Urothelium cell line (cell line): ENCODE measurements around the gene METAP1D.
"Not testable (repeated sequence)": the region's sequence is repeated elsewhere in the genome, so short reads cannot be mapped to it uniquely, and the experiment has no call there.

Experiments used
- DNase-seq: peaks from one replicate; pipeline ENCODE4 v3.0.0; 2011; ENCODE audit warnings: low spot score, mixed read lengths
- FAIRE-seq: peaks from 2 replicates; lab custom pipeline; 2011; peaks lifted over from hg19 to GRCh38; lab: Jason Lieb, UNC

METAP1D gene

DNA sequence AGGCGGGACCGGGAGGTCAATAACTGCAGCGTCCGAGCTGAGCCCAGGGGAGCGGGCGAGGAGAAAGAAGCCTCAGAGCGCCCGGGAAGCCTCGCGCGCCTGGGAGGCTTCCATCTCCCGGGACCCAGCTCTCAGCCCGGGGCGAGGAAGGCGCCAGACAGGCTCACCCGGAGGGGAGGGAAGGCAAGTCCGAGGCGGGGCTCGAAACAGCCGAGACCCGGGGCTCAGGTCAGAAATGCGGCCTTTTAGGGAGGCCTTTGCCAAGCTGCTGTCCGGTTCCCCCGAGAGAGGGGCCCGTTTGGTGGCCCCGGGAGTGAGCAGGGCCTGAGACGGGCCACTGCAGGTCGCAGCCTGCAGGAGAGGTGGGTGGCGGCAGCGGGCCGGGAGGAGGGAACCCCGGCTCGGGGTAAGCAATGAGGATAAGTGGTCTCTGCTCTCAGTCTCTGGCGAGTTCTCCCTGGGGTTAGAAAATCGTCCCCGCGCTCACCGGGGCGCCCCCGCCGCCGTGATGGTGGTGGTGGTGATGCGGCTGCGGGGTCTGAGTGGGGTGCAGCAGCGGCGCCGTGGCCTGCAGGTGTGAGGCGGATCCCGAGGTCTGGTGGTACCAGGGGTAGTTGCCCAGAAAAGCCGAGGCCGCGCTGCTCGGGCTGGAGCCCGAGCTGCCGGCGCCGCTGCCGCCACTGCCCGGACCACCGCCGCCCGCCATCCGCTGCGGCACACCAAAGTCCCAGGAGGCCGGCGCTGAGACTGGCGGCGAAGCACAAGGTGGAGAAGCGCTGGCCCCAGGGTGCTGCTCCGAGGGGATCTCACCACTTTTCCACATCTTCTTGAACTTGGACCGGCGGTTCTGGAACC, 100.6 kb downstream of the METAP1D start:
- DNase-seq (no peak), FAIRE-seq (no peak)

DNA sequence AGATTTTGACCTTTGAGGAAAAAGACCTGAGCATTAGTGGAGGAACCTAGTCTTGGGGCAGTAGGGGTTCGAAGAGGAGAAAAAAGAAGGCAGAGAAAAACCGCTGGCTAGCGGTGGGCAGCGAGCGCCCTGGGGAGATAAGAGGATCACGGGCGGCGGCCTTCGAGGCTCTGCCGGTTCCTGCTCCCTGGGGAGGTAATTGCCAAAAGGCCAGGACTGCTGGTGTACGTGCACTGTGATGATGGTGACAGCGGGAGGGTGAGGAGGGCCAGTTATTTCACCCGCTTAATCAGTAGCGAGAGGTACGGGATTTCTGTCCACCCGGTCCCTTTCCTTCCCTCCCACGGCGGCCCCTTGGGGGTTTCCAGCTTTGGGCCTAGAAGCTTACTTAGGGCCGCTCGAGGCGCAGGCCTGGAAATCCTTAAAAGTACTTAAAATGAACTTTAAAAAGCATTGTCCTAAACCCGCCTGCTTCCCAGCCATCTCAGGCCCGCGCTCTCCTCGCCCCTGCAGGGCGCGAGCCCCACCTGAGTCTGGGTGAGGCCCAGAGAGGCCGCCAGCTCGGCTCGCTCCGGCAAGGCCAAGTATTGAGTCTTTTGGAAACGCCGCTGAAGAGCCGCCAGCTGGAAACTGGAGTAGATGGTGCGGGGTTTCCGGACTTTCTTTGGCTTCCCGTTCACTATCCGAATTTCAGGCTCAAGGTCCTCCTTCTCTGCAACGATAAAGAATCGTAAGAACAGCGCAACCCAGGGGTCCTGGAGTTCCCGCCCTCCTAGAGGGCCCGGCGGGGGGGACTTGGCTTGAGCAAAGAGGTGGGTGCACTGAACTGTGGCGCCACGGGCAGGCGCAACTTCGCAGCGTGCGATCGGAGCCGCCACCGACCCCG, 101.4 kb downstream of the METAP1D start:
- no peak for DNase-seq
- no peak for FAIRE-seq

GRCh38 chr2:172101821-172102390, 102.2 kb downstream of the METAP1D start:
- FAIRE-seq (no peak), DNase-seq (no peak)

DNA sequence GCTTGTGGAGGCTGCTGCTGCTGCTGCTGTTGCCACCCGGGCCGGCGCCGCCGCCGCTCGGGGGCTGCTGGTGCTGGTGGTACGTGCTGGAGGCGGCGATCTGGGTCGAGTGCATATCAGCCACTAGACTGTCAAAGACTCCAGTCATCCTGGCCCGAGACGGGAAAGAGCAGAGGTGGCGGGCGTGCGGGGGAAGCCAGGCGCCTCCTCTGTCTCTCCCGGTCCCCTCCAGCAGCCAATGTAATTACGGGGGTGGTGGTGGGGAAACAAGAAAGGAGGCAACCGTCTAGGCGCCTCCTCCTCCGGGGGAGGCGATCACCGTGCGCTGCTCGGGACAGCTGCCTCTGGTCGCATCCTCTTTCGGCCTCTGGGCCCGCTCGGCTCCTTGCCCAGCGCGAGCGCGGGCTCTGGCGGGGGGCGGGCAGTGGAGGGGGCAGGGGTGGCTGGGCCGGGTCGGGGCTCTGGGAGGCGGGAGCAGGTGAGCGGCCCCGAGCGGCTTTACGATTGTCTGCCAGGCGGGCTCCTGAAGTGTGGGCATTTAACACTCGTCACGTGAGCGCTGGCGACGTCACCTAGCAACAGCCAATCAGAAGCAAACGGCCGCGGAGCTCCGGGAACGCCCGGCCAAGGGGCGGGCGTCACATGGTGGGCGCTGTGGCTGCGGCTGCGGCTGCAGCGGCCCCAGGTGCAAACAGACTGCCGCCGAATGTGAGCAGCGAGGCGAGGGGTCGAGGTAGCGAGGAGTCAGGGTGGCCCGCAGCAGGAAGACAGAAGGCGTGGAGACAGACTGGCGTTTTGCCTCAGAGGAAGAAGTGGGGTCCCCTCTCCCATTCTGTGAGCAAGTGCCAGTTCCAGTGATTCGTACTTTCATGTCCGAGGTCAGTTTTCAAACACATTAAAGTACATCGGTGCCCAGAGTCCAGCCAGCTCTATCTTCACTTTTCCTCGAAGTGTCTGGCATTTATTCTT, 102.9 kb downstream of the METAP1D start, which contains the start of gene DLX2:
DLX2 (minus strand) TSS at position 510 of the 969 bp plus-strand sequence; CDS start at position 148, 362 bp downstream.
- FAIRE-seq: no peak

GRCh38 chr2:172103471-172104272, 103.9 kb downstream of the METAP1D start:
- FAIRE-seq: no peak
- peak; percentile 87 for DNase-seq

More for the DNA sequence above, 102.9 kb downstream of the METAP1D start, which contains the start of gene DLX2:
- DNase-seq: no peak

GRCh38 chr2:172105471-172106107, 105.8 kb downstream of the METAP1D start:
- no peak for FAIRE-seq
- no peak for DNase-seq

DNA sequence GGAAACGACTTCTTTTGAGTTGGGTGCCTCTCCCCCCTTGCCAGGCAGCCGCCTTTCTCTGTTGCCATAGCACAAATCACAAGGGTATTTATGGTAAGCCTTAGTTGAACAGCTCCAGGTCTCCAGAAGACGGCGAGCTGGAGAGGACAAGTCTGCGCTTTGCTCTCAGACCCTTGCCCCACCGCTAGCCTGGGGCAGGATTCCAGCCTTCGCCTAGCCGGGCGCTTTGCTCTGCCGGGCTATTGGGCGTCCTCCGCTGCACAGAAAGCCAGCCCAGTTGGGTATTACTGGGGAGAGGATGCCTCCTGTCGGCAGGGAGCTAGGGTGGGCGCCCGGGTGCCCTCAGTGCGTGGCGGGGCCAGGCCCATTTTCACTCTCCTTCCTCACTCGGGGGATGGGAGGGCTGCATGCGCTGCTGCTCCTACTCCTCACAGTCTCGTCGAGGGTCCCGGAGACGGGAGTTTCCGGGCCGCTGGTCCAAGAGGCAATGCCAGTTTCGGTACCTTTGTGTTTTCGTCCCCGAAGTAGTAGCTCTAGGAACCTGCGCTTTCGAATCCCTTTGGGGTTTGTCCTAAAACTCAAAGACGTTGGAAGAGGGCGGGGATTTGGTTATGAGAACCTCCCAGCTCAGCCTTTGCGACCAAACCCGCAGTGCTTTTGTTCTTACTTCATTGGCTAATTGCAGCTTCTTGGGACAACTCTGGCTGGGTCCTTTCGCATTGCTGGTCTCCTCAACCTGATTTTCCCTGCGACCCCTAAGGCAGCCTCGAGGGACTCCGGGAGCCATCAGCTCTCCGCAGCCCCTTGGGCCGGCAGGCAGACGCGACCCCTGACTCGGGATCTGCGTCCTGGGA, 106.6 kb downstream of the METAP1D start:
- DNase-seq: no peak
- no peak for FAIRE-seq

- DNase-seq (no peak), FAIRE-seq (no peak)
These were observed 108.2 kb downstream of the METAP1D start for GRCh38 chr2:172107690-172108586.

DNA sequence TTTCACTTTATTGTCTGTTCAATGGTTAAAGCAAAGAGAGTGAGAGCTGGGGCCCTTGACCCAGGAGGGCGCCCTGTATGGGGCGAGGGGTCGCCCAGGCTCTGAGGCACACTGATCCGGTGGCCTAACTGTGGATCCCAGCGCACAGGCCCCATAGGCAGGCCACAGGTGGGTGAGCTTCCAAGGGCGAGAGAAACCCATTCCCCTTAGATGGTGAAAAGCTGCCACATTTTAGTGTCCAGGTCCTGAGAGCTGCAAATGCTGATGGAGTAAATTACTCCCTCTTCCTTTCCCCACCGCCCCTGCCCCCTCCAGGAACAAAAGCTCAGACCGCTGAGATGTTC, 108.8 kb downstream of the METAP1D start:
- no peak for FAIRE-seq
- no peak for DNase-seq

DNA sequence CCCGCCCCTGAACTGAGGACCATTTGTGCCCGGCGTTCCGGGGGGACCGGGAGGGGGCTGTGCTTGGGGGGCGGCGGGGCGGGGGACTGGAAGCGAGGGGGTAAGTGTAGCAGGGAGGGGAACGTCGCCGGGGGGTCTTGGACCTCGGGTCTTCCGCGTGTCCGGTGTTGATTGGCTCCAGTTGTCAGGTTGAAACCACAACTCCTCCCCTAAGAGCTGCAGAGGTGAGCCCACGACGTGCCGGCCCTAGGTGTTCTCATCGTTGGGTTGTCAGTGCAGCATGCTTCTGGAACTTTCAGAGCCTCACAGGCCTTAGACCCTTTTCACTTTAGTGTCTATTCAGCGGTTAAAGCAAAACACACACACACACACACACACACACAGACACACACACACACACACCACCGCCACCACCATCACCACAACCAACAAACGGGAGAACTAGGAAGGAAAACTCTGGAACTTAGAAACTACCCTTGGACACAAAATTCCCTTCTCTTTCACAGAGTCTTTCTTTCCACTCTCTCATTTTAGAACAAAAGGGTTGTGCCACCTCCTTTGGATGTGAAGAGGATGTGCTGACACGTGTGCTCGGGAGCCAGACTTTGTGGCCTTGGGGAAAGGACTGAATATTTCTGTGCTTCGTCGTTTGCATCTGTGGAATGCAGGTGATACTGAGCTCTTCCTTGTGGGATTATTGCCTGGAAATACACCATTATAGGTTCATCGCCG, 109.7 kb downstream of the METAP1D start:
- no peak for FAIRE-seq

GRCh38 chr2:172109988-172110811, 110.4 kb downstream of the METAP1D start:
- FAIRE-seq (no peak), DNase-seq (no peak)

More for the DNA sequence above, 109.7 kb downstream of the METAP1D start:
- DNase-seq: no peak

GRCh38 chr2:172113617-172114016, 113.9 kb downstream of the METAP1D start:
- FAIRE-seq: no peak
- peak; percentile 23 for DNase-seq

DNA sequence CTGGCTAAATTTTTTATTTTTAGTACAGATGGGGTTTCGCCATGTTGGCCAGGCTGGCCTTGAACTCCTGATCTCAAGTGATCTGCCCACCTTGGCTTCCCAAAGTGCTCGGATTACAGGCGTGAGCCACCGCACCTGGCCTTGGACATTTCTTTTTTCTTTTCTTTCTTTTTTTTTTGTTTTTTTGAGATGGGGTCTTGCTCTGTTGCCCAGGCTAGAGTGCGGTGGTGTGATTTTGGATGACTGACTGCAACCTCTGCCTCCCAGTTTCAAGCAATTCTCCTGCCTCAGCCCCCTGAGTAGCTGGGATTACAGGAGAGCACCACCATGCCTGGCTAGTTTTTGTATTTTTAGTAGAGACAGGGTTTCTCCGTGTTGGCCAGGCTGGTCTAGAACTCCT, 114.4 kb downstream of the METAP1D start:
- not testable (repeated sequence) for DNase-seq, FAIRE-seq

GRCh38 chr2:172114579-172114978, 114.8 kb downstream of the METAP1D start:
- no peak for FAIRE-seq
- no peak for DNase-seq

DNA sequence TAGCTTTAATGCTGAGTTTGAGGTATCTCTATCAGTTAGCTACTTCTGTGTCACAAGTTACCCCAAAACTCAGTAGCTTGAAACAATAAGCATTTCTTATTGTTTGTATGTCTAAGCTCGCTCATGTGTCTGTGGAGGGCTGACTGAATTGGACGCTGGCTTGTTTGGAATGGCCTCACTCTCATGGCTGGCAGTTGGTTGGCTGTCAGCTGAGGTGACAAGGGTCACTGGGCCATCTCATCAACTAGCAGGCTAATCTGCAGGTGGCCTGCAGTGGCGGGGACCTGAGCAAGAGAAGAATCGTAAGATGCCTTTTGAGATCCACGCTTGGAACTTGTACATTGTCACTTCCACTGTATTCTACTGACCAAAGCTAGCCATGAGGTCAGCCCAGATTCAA, 116.4 kb downstream of the METAP1D start:
- no peak for DNase-seq
- FAIRE-seq: no peak
